K562 (cell line): ENCODE results near the gene SEPTIN6. TPM values are rescaled to one million over a fixed set of nuclear protein-coding genes. Genes with fewer than 3 reads are reported as not detected.

Source experiments
- ATAC-seq: fragments of 200-7000 bp; cut with Tn5 transposase; 3 replicates; pipeline ENCODE4 v1.9.1; 2020; ENCODE audit warnings: moderate library complexity
- BruUV-seq: library from RNA; stranded (reverse); fragments of 400-500 nt; replicated peaks from 2 replicates; lab custom pipeline; 2021; lab: Mats Ljungman, UMichigan
- CTCF ChIA-PET: fragments of 300-600 bp; formaldehyde crosslinking; extraction: SDS; loops from one replicate; lab custom pipeline; 2021; ENCODE audit warnings: low intra/inter-chr PET ratio; lab: Yijun Ruan, JAX
- POLR2A ChIA-PET: fragments of 300-600, 350-650 bp; sonication (Branson Sonifier 250); formaldehyde crosslinking; extraction: SDS; loops from one replicate; lab custom pipeline; 2021; ENCODE audit warnings: antibody characterized with exemption, inconsistent platforms; lab: Yijun Ruan, JAX
- DNase-seq, 4 experiments: peaks; one replicate each; pipeline versions ENCODE4 v3.0.0 to v3.0.0-alpha.2; 2011 to 2018; ENCODE audit warnings: low spot score in 3 of 4, mixed read lengths in 3 of 4; ENCODE audit errors: extremely low read depth in 1 of 4
- FAIRE-seq: peaks from 2 replicates; lab custom pipeline; 2011; peaks lifted over from hg19 to GRCh38; lab: Jason Lieb, UNC
- H2AFZ ChIP-seq: 2 replicates; pipeline ENCODE4 v1.6.0; 2011; ENCODE audit warnings: low read depth, low read length, control low read depth, inconsistent platforms
- H3K27ac ChIP-seq: fragments of 200-600 bp; 3 replicates; pipeline ENCODE4 v1.8.0; 2011; ENCODE audit warnings: low read depth, mild to moderate bottlenecking, control low read depth, inconsistent platforms, low read length, moderate library complexity, mixed read lengths; ENCODE audit errors: extremely low read depth
- H3K27me3 ChIP-seq, 2 experiments: fragments of 300-600 bp in 1 of 2; 2 replicates in 1 of 2; 3 replicates in 1 of 2; pipeline versions ENCODE4 v1.6.0 to v1.8.0; 2011; ENCODE audit warnings: inconsistent platforms in 2 of 2, low read length in 2 of 2, mild to moderate bottlenecking in 1 of 2, mixed read lengths in 1 of 2, moderate library complexity in 1 of 2; ENCODE audit not compliant: control insufficient read depth in 2 of 2, insufficient read depth in 2 of 2
- H3K36me3 ChIP-seq: fragments of 300-600 bp; 3 replicates; pipeline ENCODE4 v1.8.0; 2011; ENCODE audit warnings: mild to moderate bottlenecking, low read length, inconsistent platforms; ENCODE audit not compliant: control insufficient read depth, insufficient read depth
- H3K4me1 ChIP-seq, 2 experiments: fragments of 200-600 bp in 1 of 2; replicated peaks in 1 of 2; 2 replicates in 1 of 2; 3 replicates in 1 of 2; pipeline versions ENCODE4 v1.5.1 to v1.8.0; 2011; ENCODE audit warnings: inconsistent platforms in 2 of 2, low read length in 2 of 2, mild to moderate bottlenecking in 1 of 2, mixed read lengths in 1 of 2, moderate library complexity in 1 of 2; ENCODE audit not compliant: control insufficient read depth in 2 of 2, insufficient read depth in 2 of 2
- H3K4me2 ChIP-seq: 2 replicates; pipeline ENCODE4 v1.6.1; 2011; ENCODE audit warnings: low read length, control low read depth, inconsistent platforms, mixed read lengths; ENCODE audit not compliant: insufficient read depth
- H3K4me3 ChIP-seq: fragments of 200-600 bp; sonication (generic), shearing (Covaris generic); 2 replicates; pipeline ENCODE4 v1.5.1; 2016; ENCODE audit warnings: control low read depth, inconsistent platforms
- H3K79me2 ChIP-seq: fragments of 200-600 bp; 3 replicates; pipeline ENCODE4 v1.8.0; 2011; ENCODE audit warnings: low read length, inconsistent platforms; ENCODE audit not compliant: control insufficient read depth, insufficient read depth
- H3K9ac ChIP-seq, 2 experiments: 2 replicates each; pipeline versions ENCODE4 v1.6.0 to v1.6.1; 2011; ENCODE audit warnings: low read depth in 2 of 2, low read length in 2 of 2, control low read depth in 1 of 2, inconsistent platforms in 1 of 2, mild to moderate bottlenecking in 1 of 2, mixed read lengths in 1 of 2; ENCODE audit not compliant: insufficient read depth in 1 of 2
- H3K9me1 ChIP-seq: one replicate; pipeline ENCODE4 v1.6.0; 2011; ENCODE audit warnings: inconsistent platforms, mild to moderate bottlenecking, low read length, moderate library complexity; ENCODE audit not compliant: control insufficient read depth, insufficient read depth
- H3K9me3 ChIP-seq: replicated peaks from 2 replicates; pipeline ENCODE4 v1.5.1; 2011; ENCODE audit warnings: low read depth, low read length, inconsistent platforms; ENCODE audit not compliant: control insufficient read depth, insufficient read depth
- H4K20me1 ChIP-seq: replicated peaks from 2 replicates; pipeline ENCODE4 v1.6.1; 2011; ENCODE audit warnings: low read length, inconsistent platforms, mixed read lengths; ENCODE audit not compliant: control insufficient read depth, insufficient read depth
- AFF1 ChIP-seq, 2 experiments: fragments of 450-650 bp; IDR thresholded peaks; 2 replicates each; pipeline ENCODE4 v1.6.1; 2018; ENCODE audit warnings: mild to moderate bottlenecking in 2 of 2, low read depth in 1 of 2; ENCODE audit not compliant: partially characterized antibody in 2 of 2
- DMBX1 ChIP-seq: fragments of 250-450 bp; sonication (Bioruptor Pico); IDR thresholded peaks from 2 replicates; pipeline ENCODE4 v1.8.0; 2022; ENCODE audit warnings: inconsistent platforms, mild to moderate bottlenecking, moderate library complexity, borderline replicate concordance
- KDM1A ChIP-seq, 2 experiments: fragments of 450-650 bp; IDR thresholded peaks; 2 replicates each; pipeline ENCODE4 v1.6.1; 2016; ENCODE audit warnings: mild to moderate bottlenecking in 2 of 2
- MYNN ChIP-seq, 2 experiments: sonication (generic); formaldehyde crosslinking in 1 of 2; IDR thresholded peaks; 2 replicates each; pipeline versions ENCODE4 v1.5.0 to v1.6.1; 2016 to 2020; ENCODE audit warnings: antibody characterized with exemption in 1 of 2, missing genetic modification reagents in 1 of 2
- NFATC3 ChIP-seq: fragments of 450-650 bp; IDR thresholded peaks from 2 replicates; pipeline ENCODE4 v1.6.1; 2017; ENCODE audit warnings: mild to moderate bottlenecking
- NR0B1 ChIP-seq: fragments of 450-650 bp; IDR thresholded peaks from one replicate; pipeline ENCODE4 v1.6.1; 2018; ENCODE audit warnings: mild to moderate bottlenecking, moderate library complexity; ENCODE audit not compliant: partially characterized antibody
- NR2C2 ChIP-seq, 2 experiments: fragments of 200-800 bp in 1 of 2; sonication (Bioruptor generic) in 1 of 2; sonication (generic) in 1 of 2; formaldehyde crosslinking in 1 of 2; IDR thresholded peaks; 2 replicates each; pipeline versions ENCODE4 v1.6.1 to v1.8.0; 2016 to 2022; ENCODE audit warnings: mild to moderate bottlenecking in 1 of 2, missing compliant biosample characterization in 1 of 2, missing genetic modification characterization in 1 of 2, missing genetic modification reagents in 1 of 2
- POLR3G ChIP-seq: IDR thresholded peaks from 2 replicates; pipeline ENCODE4 v1.6.1; 2011; ENCODE audit not compliant: insufficient read length, insufficient replicate concordance; ENCODE audit errors: extremely low read depth
- TCF15 ChIP-seq: fragments of 250-450 bp; sonication (Bioruptor Pico); IDR thresholded peaks from 2 replicates; pipeline ENCODE4 v1.8.0; 2022; ENCODE audit warnings: moderate library complexity, mild to moderate bottlenecking, inconsistent platforms
- ZNF316 ChIP-seq: fragments of 450-650 bp; IDR thresholded peaks from 2 replicates; pipeline ENCODE4 v1.6.1; 2016
- ZNF609 ChIP-seq: sonication (generic); formaldehyde crosslinking; IDR thresholded peaks from 2 replicates; pipeline ENCODE4 v1.8.1; 2023; ENCODE audit warnings: missing genetic modification reagents, mild to moderate bottlenecking, borderline replicate concordance
- whole genome bisulfite sequencing: fragments of 100-300 bp; shearing (Covaris generic); methylation state at CpG from one replicate; pipeline ENCODE4 v1.1.6; 2016; ENCODE audit warnings: low coverage, mixed read lengths; ENCODE audit not compliant: insufficient coverage; ENCODE audit errors: missing lambda C conversion rate; 5-methylcytosine and 5-hydroxymethylcytosine counted together
- in situ Hi-C: fragments of 300-500 bp; cut with MboI; formaldehyde crosslinking; loops from 4 replicates; pipeline ENCODE4 v1.15.0; 2018; ENCODE audit warnings: inconsistent platforms, mixed read lengths
- intact Hi-C: fragments of 100-400 bp; cut with micrococcal nuclease; formaldehyde crosslinking; loops from 2 replicates; pipeline ENCODE4 v1.14.2; 2022
- polyA plus RNA-seq, 8 experiments: library from polyadenylated mRNA; depleted of rRNA in 4 of 8; stranded (reverse) in 5 of 8; unstranded in 3 of 8; fragments of >200 nt; fragmentation: Nextera tagmentation in 2 of 8; fragmentation: Illumina TruSeq in 1 of 8; extraction: Ambion mirVana in 2 of 8; extraction: Trizol in 1 of 8; gene quantifications; 2 replicates each; pipeline versions ENCODE4 v1.2.1 to v1.2.3, GENCODE V29; 2011 to 2014; ENCODE audit warnings: inconsistent platforms in 1 of 8, missing spikeins in 1 of 8
- total RNA-seq, 7 experiments: library from RNA; depleted of rRNA in 6 of 7; stranded (reverse); fragments of >200 nt in 6 of 7; fragmentation: Illumina TruSeq in 2 of 7; extraction: Trizol in 2 of 7; gene quantifications; 2 replicates each; pipeline versions ENCODE4 v1.2.1 to v1.2.3, GENCODE V29; 2011 to 2021; ENCODE audit warnings: low replicate concordance in 1 of 7

SEPTIN6 gene
- total and polyA plus RNA-seq, 9 of the 15 experiments (the other 6 are each of a cell fraction or from before 2014, with no cell fraction given) = 8.4 to 67.0 (median 37.8) TPM

- WGBS = 96% methylated on average over 4 of the region's 4 CpGs
- in situ Hi-C loops (no loop called here), intact Hi-C loops (no loop called here)
- Histone ChIP-seq H3K4me2 (no peak overlapping the region), H3K9me3 (no peaks in the 10 kb centered on the region), H3K9ac (no peak overlapping the region), H3K79me2 (no peaks in the 10 kb centered on the region), H3K4me3 (no peak overlapping the region), H2AFZ (no peak overlapping the region), H3K27me3 (no peaks in the 10 kb centered on the region), H3K36me3 (peaks cover 20% of the 10 kb centered on the region; the same call in 2 of the 3 replicates), H3K9me1 (no peaks in the 10 kb centered on the region), H3K4me1 (no peaks in the 10 kb centered on the region; a peak in 1 of 5 replicates), H4K20me1 (no peaks in the 10 kb centered on the region), H3K27ac (no peak overlapping the region)
- FAIRE-seq (no peak), DNase-seq (no peak), ATAC-seq (no peak)
- ChIA-PET POLR2A (interaction anchor here (0.7 to 0.8 kb wide), 3 partner anchors 10 to 1999 kb away, joined by 3 read pairs; no protein-coding TSS in a partner anchor), CTCF (no interaction called here)
- no TSS peak for BruUV-seq
- TF ChIP-seq KDM1A (IDR thresholded peaks at IDR 0.05) = no peak
- TF ChIP-seq ZNF609 = no peak
- no peak for TF ChIP-seq POLR3G
- TF ChIP-seq NR2C2 (CRISPR knock-in tag; IDR thresholded peaks at IDR 0.05) = no peak
- TF ChIP-seq NR2C2 (tag; IDR thresholded peaks at IDR 0.05) = no peak
- TF ChIP-seq AFF1 (IDR thresholded peaks at IDR 0.05; ENCODE audit: low read depth in 1 of 2, partially characterized antibody in 2 of 2) = no peak
- no peak for TF ChIP-seq MYNN (IDR thresholded peaks at IDR 0.05)
- no peak for TF ChIP-seq MYNN (CRISPR knock-in tag; IDR thresholded peaks at IDR 0.05)
- TF ChIP-seq NFATC3 = no peak
- no peak for TF ChIP-seq ZNF316
- no peak for TF ChIP-seq DMBX1 (CRISPR knock-in tag)
- TF ChIP-seq NR0B1 = no peak
- TF ChIP-seq TCF15 (CRISPR knock-in tag) = no peak
Measured at GRCh38 chrX:119661486-119661885, 31.5 kb downstream of the SEPTIN6 start.
